ENCODE measurements around the gene IQGAP3. TPM values are rescaled to one million over a fixed set of nuclear protein-coding genes. Genes with fewer than 3 reads are reported as not detected.

Gene IQGAP3
- total RNA-seq, 1 donor from 2014 or later, result 0.16 TPM

GRCh38 chr1:156524481-156524869, 47.9 kb downstream of the IQGAP3 start:
- DNase-seq (ENCODE audit: low spot score), result no peak
- intact Hi-C loops (cut with DNase I), result no loop called here

GRCh38 chr1:156523801-156524480, 48.4 kb downstream of the IQGAP3 start:
- intact Hi-C loops (cut with DNase I), result no loop called here
- no peak for DNase-seq (ENCODE audit: low spot score)

GRCh38 chr1:156522443-156522970, 49.9 kb downstream of the IQGAP3 start:
- DNase-seq (ENCODE audit: low spot score), result no peak
- intact Hi-C loops (cut with DNase I), result no loop called here

- DNase-seq (ENCODE audit: low spot score), result no peak
- intact Hi-C loops (cut with DNase I), result no loop called here
These were observed 54.6 kb downstream of the IQGAP3 start for GRCh38 chr1:156517748-156518147.

GRCh38 chr1:156516821-156517220, 55.5 kb downstream of the IQGAP3 start:
- no peak for DNase-seq (ENCODE audit: low spot score)
- intact Hi-C loops (cut with DNase I), result no loop called here

GRCh38 chr1:156515956-156516355, 56.4 kb downstream of the IQGAP3 start:
- intact Hi-C loops (cut with DNase I), result no loop called here
- DNase-seq (ENCODE audit: low spot score), result no peak

GRCh38 chr1:156513185-156513584, 59.2 kb downstream of the IQGAP3 start:
- intact Hi-C loops (cut with DNase I), result loop anchor here (5.0 kb wide), 1 partner anchor 34 kb away; no protein-coding TSS in a partner anchor
- peak; percentile 35 for DNase-seq (ENCODE audit: low spot score)

- DNase-seq (ENCODE audit: low spot score), result no peak
- intact Hi-C loops (cut with DNase I), result loop anchor here (5.0 kb wide), 1 partner anchor 36 kb away; no protein-coding TSS in a partner anchor
These were observed 60.7 kb downstream of the IQGAP3 start for GRCh38 chr1:156511644-156512043.

- intact Hi-C loops (cut with DNase I), result loop anchor here (5.0 kb wide), 1 partner anchor 37 kb away; no protein-coding TSS in a partner anchor
- DNase-seq (ENCODE audit: low spot score), result peak; percentile 86
These were observed 61.7 kb downstream of the IQGAP3 start for GRCh38 chr1:156510709-156511108.

GRCh38 chr1:156509424-156510034, 62.8 kb downstream of the IQGAP3 start:
- intact Hi-C loops (cut with DNase I), result loop anchor here (5.0 kb wide), 3 partner anchors 38 to 387 kb away; partner anchors contain the start of gene NAXE
- peak; percentile 68 for DNase-seq (ENCODE audit: low spot score)

GRCh38 chr1:156508955-156509234, 63.5 kb downstream of the IQGAP3 start:
- peak; percentile 75 for DNase-seq (ENCODE audit: low spot score)
- intact Hi-C loops (cut with DNase I), result loop anchor here (5.0 kb wide), 2 partner anchors 83 to 387 kb away; partner anchors contain the start of gene NAXE

- peak; percentile 89 for DNase-seq (ENCODE audit: low spot score)
- intact Hi-C loops (cut with DNase I), result loop anchor here (5.0 kb wide), 2 partner anchors 84 to 386 kb away; partner anchors contain the start of gene NAXE
These were observed 64.0 kb downstream of the IQGAP3 start for GRCh38 chr1:156508205-156508954.

GRCh38 chr1:156506450-156506849, 65.9 kb downstream of the IQGAP3 start:
- DNase-seq (ENCODE audit: low spot score), result no peak
- intact Hi-C loops (cut with DNase I), result loop anchor here (5.0 kb wide), 2 partner anchors 86 to 384 kb away; partner anchors contain the start of gene NAXE

GRCh38 chr1:156505679-156506298, 66.6 kb downstream of the IQGAP3 start:
- intact Hi-C loops (cut with DNase I), result loop anchor here (1.0 to 5.0 kb wide), 3 partner anchors 48 to 383 kb away; partner anchors contain the start of gene NAXE
- no peak for DNase-seq (ENCODE audit: low spot score)

- intact Hi-C loops (cut with DNase I), result loop anchor here (1.0 to 5.0 kb wide), 3 partner anchors 48 to 383 kb away; partner anchors contain the start of gene NAXE
- peak; percentile 100 for DNase-seq (ENCODE audit: low spot score)
These were observed 67.3 kb downstream of the IQGAP3 start for GRCh38 chr1:156504821-156505678.

GRCh38 chr1:156504438-156504813, 67.9 kb downstream of the IQGAP3 start:
- intact Hi-C loops (cut with DNase I), result no loop called here
- peak; percentile 72 for DNase-seq (ENCODE audit: low spot score)

GRCh38 chr1:156503698-156504437, 68.5 kb downstream of the IQGAP3 start:
- intact Hi-C loops (cut with DNase I), result no loop called here
- DNase-seq (ENCODE audit: low spot score), result peak; percentile 22

Data from cardiac septum (tissue), 1 donor.